GM23248 (cell line): ENCODE data around the gene SYT13.

Experiments
- EZH2 ChIP-seq: fragments of 200-600 bp; sonication (generic); IDR thresholded peaks from 2 replicates; pipeline ENCODE4 v1.6.1; 2018; ENCODE audit warnings: antibody characterized with exemption, mild to moderate bottlenecking; ENCODE audit not compliant: insufficient read depth, poor library complexity, severe bottlenecking
- EZH2phosphoT487 ChIP-seq: fragments of 200-600 bp; sonication (generic); IDR thresholded peaks from 2 replicates; pipeline ENCODE4 v1.6.1; 2018; ENCODE audit warnings: antibody characterized with exemption, moderate library complexity, mild to moderate bottlenecking, low read depth; ENCODE audit not compliant: insufficient read depth

DNA sequence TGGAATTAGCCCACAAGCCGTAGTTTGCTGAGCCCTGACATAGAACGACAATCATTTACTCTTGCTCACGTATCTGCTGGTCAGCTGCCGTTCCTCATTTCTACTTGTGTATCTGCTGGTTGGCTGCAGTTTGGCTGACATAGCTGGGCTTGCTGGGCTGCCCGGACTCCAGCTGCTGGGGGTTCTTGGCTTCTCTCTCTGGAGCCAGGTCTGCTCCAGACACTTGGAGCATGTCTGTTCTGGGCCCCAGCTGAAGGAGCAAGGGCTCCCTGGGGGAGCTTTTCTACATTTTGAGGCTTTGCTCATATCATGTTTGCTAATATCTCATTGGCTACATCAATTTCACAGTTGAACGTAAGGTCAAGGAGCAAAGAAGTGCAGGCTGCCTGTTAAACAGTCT, 92.4 kb downstream of the SYT13 start:
- no peak for TF ChIP-seq EZH2phosphoT487
- no peak for TF ChIP-seq EZH2
